Mesothelial cell of epicardium (in vitro differentiated cells): ENCODE measurements around the gene NUP210. TPM values are rescaled to one million over a fixed set of nuclear protein-coding genes. Genes with fewer than 3 reads are reported as not detected.

Experiments used
- DNase-seq, 2 experiments: peaks; one replicate each; pipeline ENCODE4 v3.0.0; 2021; ENCODE audit warnings: low spot score in 2 of 2; ENCODE audit not compliant: unreplicated experiment in 2 of 2
- H3K27ac Mint-ChIP-seq: 2 replicates; pipeline ENCODE4 v1.8.0; 2021; ENCODE audit warnings: mixed read lengths
- H3K27me3 Mint-ChIP-seq: 2 replicates; pipeline ENCODE4 v1.8.0; 2021; ENCODE audit warnings: low read depth, mixed read lengths
- H3K36me3 Mint-ChIP-seq: 2 replicates; pipeline ENCODE4 v1.8.0; 2021; ENCODE audit warnings: mixed read lengths
- H3K4me1 Mint-ChIP-seq: 2 replicates; pipeline ENCODE4 v1.8.0; 2021; ENCODE audit warnings: mixed read lengths
- H3K4me3 Mint-ChIP-seq: 2 replicates; pipeline ENCODE4 v1.8.0; 2021; ENCODE audit warnings: mild to moderate bottlenecking, moderate library complexity, mixed read lengths
- H3K9me3 Mint-ChIP-seq: 2 replicates; pipeline ENCODE4 v1.8.0; 2021; ENCODE audit warnings: mixed read lengths
- CTCF ChIP-seq: fragments of 200-600 bp; sonication (generic); IDR thresholded peaks from one replicate; pipeline ENCODE4 v1.5.0; 2021; ENCODE audit warnings: antibody characterized with exemption; ENCODE audit not compliant: unreplicated experiment
- total RNA-seq: library from RNA; stranded (reverse); gene quantifications from 3 replicates; pipeline ENCODE4 v1.2.1, GENCODE V29; 2021

Gene NUP210
- total RNA-seq, 1 donor from 2014 or later: 27.9 TPM

DNA sequence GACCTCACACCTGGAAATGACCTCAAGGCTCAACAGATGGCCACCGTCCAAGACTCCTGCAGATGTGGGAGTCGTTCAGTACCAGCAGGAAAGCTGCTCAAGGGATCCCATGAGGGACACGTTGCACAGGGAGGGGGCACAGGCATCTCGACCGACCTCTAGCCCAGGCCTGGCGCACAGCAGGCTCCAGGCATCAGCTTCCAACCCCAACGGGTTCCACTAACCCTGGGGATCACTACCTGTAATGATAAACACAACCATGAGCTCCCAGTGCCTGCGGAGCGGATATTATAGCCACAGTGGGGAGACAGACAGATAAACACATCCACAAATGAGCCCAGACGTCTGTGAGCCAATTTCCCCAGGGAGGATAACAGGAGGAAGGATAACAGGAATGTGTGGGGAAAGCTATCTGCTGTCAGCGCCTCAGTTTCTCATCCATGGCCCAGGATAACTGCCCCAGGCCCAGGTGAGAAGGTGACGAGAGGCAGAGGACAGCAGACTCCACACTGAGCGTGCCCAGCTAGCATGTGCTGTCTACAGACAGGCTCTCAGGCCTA lies 19.9 kb downstream of the NUP210 start:
- no peaks in the 10 kb centered on the region for H3K4me1 Mint-ChIP-seq
- no peaks in the 10 kb centered on the region for H3K9me3 Mint-ChIP-seq
- no peak overlapping the region for H3K4me3 Mint-ChIP-seq
- DNase-seq: no peak
- no peak for TF ChIP-seq CTCF
- H3K36me3 Mint-ChIP-seq: peaks cover 8% of the 10 kb centered on the region
- H3K27ac Mint-ChIP-seq: peak overlapping the region; percentile 12
- no peaks in the 10 kb centered on the region for H3K27me3 Mint-ChIP-seq

DNA sequence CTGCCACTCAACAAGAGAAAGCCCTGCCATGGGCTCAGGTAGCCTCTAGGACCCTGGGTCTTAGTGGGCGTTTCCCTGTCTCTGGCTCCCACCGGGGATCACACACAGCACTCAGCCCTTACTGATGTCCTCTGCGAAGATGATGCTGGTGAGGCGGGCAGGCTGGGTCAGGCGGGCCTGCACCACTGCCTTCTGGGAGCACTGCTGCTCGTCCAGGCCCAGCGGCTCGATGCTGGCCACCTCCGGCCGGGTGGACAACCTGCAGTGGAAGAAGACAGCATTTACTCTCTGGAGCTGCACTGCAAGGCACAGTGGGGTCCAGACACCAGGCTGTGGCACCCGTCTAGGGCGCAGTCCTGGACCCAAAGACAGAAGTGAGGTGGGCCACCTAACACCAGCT lies 20.5 kb downstream of the NUP210 start:
- no peak overlapping the region for H3K4me3 Mint-ChIP-seq
- no peak for TF ChIP-seq CTCF

GRCh38 chr3:13397316-13397715 lies 22.8 kb downstream of the NUP210 start:
- no peak for TF ChIP-seq CTCF
- no peak for DNase-seq
- Mint-ChIP-seq H3K4me1 (no peaks in the 10 kb centered on the region), H3K9me3 (no peaks in the 10 kb centered on the region), H3K27me3 (no peaks in the 10 kb centered on the region), H3K36me3 (peaks cover 10% of the 10 kb centered on the region), H3K27ac (no peak overlapping the region), H3K4me3 (no peak overlapping the region)

More for the DNA sequence above, 20.5 kb downstream of the NUP210 start:
- Mint-ChIP-seq H3K36me3 (peaks cover 8% of the 10 kb centered on the region), H3K27me3 (no peaks in the 10 kb centered on the region), H3K4me1 (no peaks in the 10 kb centered on the region), H3K9me3 (no peaks in the 10 kb centered on the region), H3K27ac (no peak overlapping the region)
- DNase-seq: no peak

GRCh38 chr3:13394363-13394762 lies 25.8 kb downstream of the NUP210 start:
- TF ChIP-seq CTCF: no peak
- peaks cover 12% of the 10 kb centered on the region for H3K36me3 Mint-ChIP-seq

DNA sequence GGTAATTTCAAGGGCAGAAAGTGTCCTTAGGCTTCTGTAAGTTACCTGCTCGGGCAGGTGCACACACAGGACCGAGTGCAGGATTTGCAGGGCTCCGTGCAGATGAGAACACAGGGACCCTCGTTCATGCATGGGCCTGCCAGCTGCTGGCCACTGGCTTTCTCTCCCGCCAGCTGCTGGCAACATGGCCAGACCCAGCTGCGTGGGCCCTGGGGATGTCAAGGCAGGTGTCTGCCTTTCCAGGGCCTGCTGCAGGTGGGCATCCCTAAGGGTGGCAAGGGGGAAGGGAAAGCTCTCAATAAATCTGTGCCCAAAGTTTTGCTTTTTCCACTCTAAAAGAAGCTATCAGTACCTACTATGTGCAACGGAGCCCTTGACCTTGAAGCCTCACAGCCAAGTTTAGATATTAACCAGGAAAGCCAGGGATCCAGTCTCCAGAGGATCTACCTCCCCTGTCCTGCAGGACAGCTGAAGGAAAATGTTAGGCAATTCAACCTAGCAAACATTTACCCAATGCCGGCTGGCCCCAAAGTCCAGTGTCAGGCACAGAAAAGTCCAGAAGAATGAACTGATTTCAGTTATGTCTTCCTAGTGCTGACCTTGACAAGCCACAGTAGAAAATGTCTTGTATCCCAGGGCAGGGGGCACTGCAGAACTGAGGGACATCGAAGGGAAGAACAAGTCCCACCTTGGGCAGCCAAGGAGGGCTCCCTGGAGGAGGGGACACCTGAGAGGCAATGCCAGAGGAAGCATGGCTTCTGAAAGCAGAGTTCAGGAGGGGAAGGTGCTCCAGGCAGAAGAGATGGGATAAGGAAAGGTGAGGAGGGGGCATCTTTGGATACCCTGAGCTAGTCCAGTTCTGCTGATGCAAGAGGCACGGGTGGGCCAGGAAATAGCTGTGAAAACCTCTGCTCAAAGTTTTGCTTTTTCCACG lies 26.4 kb downstream of the NUP210 start:
- no peaks in the 10 kb centered on the region for H3K27me3 Mint-ChIP-seq

More at GRCh38 chr3:13394363-13394762, 25.8 kb downstream of the NUP210 start:
- no peaks in the 10 kb centered on the region for H3K4me1 Mint-ChIP-seq
- H3K27ac Mint-ChIP-seq: no peak overlapping the region
- H3K9me3 Mint-ChIP-seq: no peaks in the 10 kb centered on the region
- no peaks in the 10 kb centered on the region for H3K27me3 Mint-ChIP-seq
- H3K4me3 Mint-ChIP-seq: no peak overlapping the region
- DNase-seq: no peak

More for the DNA sequence above, 26.4 kb downstream of the NUP210 start:
- Mint-ChIP-seq H3K4me1 (no peaks in the 10 kb centered on the region), H3K27ac (no peak overlapping the region), H3K9me3 (no peaks in the 10 kb centered on the region), H3K4me3 (no peak overlapping the region), H3K36me3 (peaks cover 14% of the 10 kb centered on the region)
- no peak for DNase-seq
- no peak for TF ChIP-seq CTCF
